HG02852 (cell line): ENCODE results near the gene GBX1.
A peak's percentile ranks its signal among the peaks of the same experiment; 100 is the strongest.

Source experiments
- ATAC-seq: cut with Tn5 transposase; IDR thresholded peaks from one replicate; pipeline ENCODE4 v1.9.1; 2021; ENCODE audit warnings: mild to moderate bottlenecking, moderate library complexity; ENCODE audit not compliant: unreplicated experiment

Gene GBX1

DNA sequence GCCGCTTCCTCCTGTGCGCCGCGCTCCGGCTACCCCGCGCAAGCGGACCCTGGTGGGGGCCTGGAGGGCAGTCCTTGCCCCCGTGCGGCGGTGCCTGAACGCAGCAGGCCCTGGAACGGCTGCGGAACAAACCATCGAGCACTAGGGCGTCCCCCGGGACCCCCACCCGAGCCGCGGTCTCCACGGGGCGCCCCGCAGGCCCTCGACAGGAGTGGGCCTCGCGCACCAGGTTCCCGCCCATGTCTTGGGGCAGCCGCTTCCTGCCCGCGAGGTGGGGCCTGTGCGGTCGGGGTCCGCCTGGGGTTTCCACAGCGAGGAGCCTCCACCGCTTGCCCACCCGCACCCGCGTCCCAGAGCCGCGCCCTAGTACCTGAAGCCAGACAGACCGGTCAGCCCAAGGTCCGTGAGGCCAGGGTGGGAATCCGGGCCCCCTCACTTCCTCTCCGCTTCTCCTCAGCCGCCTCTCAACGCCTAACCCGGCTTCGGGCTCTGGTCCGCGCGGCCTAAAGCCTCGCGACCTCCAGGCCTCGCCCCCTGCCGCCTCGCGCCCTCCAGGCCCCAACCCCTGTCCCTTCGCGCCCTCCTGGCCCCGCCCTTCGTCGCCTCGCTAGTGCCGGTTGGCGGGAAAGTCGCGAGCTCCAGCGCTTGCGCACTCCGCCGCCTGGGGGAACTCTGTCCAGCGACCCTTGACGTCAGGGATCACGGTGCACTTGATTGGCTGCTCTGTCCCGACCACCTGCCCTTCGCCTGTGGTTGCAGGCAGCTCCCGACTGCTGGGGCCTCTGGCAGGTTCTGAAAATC is 7.0 kb upstream of the GBX1 start:
- no peak for ATAC-seq

DNA sequence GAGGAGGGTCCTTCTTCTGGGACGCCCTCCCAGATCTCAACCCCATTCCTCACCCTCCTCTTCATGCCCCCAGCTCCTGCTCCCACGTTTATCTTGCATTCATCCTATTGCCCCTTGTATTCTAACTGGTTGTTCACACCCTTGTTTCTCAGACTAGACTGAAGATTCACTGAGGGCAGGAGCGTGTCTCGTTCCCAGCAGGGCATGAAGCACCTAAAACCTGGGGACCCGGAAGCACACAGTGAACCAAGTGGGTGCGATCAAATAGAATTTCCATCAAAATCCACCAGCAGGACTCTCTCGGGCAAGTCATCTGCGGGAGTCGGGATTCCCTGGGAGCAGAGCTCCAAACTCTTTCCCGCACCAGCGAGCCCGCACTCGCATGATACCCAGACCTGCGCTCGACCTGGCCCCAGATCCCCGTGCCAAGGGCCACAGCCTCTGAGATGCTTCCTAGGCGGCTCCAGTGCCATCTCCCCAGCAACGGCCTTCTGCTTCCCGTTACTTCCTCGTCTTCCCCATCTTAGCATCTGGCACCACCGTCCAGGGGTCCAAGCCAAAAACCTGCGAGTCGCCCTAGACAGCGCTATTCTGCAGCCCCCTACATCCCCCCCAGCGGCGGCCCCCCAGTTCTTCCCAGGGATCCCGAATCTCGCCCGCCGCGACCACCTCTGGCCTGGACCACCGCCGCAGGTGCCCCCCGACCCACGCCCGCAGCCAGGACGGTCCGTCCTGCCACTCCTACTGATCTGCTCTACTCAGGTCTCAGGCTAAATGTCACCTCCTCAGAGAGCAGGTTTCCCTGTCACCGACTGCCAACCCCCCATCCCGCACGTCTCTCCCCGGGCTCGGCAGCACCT is 6.1 kb upstream of the GBX1 start:
- no peak for ATAC-seq

DNA sequence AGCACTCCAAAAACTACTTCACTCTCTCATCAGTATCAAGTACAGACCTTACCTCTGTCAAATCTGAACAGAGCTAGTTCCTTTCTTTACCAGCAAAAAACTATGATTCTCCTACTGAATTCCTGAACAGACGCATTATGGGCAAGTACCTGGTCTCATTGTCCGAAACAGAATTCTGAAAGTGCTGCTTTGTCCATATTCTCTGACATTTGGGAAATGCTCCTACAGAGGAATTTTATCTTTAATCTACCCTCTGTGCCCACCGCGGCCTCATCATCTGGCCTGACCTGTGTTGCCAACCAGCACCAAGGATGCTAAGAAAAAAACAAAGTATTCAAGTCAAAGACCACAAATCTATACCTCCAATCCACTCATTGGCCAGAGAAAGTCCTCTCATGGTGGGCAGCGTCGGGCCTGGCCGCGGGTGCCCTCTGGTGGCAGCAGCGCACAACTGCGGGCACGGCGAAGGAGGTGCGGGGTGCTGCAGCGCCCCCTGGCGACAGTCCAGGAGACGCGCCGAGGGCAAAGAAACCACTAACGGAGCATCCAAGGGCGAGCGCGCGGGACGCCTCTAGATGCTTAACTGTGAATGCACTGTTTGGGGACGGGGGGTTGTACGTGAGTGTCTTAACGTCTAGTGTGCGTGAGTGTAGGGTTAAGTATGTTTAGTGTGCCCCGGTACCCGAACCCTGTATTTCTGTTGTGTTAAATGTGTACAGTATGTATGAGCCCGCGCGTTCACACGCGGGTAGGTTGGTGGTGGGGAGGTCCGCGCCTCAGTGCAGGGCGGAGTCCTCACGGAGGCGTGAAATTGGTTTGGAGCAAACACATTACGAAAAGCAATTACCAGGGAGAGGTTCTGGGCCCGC is 5.0 kb upstream of the GBX1 start:
- ATAC-seq, result peak; percentile 68

DNA sequence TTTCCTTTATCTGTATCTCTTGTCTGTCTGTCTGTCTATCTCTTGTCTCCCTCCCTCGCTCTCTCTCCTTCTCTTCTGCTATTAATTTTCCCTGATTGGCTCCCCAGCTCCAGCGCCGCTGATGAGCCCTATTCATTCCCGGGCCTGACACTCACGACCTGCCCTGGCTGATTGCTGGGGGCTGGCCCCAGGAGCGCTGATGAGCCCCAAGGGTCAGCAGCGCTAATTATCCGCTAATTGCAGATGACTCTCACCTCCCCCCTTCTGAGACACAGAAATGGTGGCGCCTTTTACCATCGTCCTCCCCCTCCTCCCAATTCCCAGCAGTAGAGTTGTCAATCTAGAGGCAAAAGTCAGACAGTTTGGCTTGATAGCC is 1.3 kb upstream of the GBX1 start:
- no peak for ATAC-seq

DNA sequence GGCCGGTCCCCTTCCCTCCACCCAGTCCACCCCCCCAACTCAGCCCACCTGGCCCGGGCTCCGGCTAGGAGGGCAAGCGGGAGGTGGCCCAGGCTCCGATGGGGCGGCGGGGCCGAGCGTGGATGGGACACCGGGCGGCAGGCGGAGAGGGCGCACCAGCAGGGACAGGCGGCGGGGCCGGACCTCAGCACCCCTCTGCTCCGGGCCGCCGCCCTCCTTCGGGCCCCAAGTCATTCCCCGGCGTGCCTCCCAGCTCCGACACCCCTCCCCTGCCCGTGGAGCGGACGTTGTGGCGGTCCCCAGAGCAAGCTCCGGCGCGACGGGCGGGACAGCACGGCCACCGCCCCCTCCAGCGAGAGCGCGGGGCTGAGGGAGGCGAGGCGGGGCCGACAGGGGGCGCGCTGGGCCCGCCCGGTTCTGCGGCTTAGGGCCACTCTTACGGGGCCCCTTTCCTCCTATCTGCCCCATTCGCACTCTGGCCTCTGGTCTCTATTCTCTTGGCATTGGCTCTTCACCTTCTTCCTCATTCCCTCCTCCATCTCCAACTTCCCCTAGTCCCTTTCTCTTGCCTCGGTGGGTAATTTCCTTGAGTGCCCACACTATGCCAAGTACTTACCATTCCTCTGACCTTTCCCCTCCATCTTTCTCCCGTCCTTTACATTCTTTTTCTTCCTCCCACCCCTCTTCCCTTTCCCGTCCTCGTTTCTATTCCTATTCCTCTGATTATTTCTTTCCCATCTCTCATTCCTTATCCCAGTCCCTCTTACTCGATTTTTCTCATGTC is 701 bp upstream of the GBX1 start:
- ATAC-seq, result no peak

DNA sequence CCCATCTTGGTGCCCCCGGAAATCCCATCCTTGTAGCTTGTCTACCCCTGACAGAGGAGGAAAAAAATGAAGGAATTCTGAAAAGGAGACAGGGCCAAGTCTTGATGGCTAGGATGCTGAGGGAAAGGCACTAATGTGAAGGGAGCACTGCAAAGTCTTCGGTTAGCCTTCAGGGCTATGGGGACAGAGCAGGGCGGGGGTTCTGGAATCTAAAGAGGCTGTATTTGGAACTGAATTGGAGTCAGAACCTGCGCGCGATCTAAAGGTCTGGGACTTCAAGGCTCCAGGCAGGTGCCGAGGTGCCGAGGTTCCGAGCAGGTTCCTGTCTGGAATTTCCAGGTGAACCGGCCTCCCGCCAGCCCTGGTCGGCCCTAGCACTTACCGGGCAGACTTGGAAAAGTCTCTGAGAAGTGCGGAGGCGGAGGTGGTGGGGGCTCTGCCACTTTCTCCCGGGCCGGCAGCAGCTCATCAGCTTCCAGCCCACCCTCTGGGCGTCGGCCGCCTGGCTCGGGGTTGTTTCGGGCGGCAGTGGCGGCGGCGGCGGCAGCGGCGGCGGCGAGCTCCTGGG is 781 bp downstream of the GBX1 start:
- no peak for ATAC-seq

DNA sequence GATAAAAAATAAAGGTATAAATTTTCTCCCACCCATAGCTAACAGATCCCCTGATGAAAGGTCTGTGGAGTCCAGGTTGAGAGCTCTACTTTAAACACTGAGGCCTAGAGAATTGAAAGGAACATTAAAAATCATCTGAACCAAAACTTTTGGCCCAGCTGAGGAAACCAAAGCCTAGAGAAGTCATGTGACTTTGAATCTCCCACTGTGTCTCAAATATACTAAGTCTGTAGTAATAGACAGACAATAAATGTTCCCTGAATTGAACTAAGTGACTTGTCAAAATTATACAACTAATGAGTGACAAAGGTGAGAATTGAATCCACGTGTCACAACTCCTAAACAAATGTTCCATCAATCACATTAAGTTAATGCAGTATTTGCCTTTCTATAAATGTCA is 5.7 kb downstream of the GBX1 start:
- ATAC-seq, result no peak

DNA sequence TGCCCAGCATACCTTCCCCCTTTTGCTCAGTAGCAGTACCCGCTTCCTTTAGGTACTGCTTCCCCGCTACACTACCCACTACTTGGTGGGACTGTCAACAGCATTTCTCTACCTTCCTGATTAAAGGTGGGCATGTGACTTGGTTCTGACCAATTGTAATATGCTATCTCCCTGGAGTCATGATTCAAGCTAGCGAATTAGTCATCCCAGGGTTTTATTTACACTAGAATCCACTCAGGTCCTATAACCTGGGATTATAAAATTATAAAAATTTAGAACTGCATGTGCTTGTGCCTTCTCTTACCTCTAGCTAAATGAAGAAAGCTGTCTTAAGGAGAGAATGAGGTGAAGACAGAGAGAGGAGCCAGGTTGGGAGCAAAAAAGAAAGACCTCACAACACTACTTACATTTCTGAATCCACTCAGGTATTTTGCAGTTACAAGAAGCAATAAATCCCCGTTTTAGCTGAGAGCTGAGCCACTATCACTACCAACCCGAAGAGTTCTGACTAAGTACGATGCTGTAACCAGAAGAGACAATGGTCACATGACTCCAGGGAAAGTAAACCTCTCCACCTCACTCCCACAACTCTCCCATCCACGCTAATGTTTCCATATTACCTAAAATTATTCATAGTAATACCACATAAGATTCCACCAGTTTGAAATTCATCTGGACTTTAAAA is 9.7 kb downstream of the GBX1 start:
- ATAC-seq, result no peak

DNA sequence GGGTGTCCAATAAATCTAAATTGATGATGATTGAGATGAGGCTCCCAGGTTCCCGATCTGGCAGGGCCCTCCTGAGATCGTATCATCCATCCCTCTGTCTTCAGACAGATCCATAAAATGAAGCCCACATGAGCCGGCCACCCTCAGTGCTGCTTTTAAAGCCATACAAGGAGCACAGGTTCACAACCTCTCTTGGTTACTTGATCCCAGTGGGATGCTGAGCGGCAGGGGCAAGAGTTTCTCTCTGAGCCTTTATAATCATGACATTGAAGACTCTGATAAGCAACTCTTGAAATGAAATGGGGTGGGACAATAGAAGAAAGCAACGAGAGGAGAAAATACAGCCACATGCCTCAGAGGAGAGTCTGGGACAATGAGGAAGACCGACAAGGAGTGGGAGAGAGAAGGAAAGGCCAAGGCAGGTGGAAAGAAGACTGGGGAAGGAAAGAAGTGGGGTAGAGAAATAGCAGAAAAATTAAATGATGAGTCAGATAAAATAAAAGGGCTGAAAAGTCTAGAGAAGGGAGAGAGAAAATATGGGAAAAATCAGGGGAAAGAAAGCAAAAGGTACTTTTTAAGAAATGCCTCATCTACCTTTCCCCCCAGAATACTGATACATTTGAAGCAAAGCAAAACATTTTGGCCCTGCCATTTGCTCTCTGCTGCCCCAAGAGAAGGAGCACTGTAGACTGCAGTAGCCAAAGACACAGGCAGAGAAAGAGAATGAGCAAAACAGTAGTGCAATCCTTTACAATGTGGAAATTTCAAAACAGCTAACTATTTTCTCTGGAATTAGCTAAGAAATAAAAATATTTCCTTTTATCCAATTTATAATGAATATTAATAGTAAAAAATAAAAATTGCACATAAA is 14.6 kb downstream of the GBX1 start:
- ATAC-seq, result no peak

DNA sequence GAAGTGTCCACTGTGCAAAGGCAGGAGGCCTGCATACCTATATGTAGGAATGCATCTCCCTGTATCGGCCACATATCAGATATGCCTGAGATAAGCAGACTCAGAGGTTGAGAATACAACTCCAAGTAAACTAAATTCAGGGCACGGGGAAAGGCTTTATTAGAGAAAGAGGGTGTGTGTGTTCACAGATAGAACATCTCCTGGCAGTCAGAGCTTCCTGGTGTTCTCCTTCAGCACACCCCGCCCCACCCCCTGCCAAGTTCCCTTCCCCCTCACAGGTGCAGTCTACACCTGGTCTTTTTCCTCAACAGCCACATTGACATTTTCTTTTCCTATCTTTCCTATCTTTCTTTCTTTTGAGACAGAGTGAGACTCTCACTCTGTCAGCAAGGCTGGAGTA is 17.1 kb downstream of the GBX1 start:
- ATAC-seq, result no peak

DNA sequence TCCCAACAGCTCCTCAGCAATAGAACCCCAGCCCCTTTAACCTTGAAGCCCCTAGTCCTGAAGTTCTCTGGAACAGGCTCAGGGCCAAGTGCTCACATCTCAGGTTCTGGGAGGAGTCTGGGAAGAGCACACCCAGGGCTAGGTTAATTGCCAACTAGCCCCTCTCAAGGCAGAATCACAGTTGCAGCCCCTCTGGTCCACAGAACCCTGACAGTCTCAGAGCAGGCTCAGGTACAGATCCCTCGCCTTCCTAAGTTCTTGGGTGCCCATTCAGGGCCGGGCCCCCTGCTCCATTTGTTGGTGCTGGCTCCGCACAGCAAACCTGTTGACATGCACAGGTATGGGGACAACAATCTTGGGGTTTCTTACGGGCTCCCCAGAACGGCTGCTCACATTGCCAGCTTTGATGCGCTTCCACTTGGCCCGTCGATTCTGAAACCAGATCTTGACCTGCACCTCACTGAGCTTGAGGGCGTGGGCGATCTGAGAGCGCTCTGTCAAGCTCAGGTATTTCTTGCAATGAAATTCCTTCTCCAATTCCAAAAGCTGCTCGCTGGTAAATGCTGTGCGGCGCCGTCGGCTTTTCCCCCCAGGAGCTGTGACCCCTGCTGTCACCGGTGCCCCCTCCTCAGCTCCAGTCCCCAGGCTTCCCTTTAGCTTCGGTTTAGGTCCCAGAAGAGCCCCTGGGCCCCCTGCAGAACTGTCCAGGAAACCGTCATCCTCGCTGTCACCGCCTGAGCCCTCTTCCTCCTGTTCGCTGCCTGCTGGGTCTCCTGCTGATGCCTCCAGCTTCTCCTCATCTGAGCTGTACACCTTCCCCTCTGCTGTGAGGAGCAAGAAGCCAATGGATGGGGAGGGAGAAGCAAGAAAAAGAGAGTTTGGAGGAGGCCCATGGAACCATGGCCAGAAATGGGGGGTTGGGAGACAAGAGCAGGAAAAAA is 18.9 kb downstream of the GBX1 start:
- ATAC-seq, result no peak

DNA sequence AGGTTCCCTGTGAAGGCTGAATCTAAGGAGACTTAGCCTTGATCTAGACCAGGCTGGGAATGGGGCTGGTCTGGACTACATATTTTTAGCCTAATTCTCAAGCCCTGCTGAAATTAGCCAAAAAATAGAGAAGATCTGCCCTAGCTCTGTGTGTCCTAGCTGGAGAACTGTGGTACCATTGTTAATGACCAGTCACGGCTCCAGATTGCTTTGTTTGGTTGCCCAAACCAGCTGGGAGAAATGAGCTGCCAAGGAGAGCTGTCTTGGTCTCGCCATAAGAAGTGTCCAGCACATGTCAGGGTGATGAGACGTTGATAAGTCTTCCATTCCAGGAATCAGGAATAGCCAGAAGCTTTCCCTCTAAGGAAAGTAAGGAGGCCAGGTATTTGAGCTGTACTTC is 20.7 kb downstream of the GBX1 start:
- no peak for ATAC-seq

DNA sequence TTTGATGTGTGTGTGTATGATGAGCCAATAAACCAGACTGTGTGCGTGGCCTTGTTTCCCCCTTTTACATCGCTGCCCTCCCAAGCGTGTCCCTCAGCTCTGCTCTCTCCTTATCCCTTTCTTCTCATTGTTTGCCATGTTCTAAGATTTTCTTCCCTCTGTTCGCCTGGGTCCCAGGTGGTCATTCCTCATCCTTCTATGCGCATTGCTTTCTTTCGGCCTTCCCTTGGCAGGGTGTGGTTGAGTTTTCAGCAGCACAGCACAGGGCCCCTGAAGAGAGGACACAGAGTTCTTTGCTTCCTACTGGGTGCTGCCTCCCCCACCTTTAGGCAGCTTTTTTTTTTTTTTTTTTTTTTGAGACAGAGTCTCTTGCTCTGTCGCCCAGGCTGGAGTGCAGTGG is 23.1 kb downstream of the GBX1 start:
- no peak for ATAC-seq

DNA sequence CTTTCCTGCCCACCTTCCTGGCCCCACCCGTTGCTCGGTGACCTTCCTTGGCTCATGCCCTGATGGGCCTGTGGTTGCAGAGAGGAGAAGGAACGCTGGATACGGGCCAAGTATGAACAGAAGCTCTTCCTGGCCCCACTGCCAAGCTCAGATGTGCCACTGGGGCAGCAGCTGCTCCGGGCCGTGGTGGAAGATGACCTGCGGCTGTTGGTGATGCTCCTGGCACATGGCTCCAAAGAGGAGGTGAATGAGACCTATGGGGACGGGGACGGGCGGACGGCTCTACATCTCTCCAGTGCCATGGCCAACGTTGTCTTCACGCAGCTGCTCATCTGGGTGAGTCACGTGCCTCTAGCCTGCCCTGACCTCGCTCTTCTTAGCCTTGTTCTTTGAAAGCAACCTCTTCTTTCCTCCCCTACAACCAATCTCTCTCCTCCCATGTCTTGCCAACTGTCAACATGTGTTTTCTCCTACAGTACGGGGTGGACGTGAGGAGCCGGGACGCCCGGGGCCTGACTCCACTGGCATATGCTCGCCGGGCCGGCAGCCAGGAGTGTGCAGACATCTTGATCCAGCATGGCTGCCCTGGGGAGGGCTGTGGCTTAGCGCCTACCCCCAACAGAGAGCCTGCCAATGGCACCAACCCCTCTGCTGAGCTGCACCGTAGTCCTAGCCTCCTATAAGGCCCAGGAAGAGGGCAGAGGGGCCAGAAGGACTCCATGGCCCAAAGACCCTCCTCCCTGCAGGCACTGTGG is 24.1 kb downstream of the GBX1 start:
- ATAC-seq, result no peak

DNA sequence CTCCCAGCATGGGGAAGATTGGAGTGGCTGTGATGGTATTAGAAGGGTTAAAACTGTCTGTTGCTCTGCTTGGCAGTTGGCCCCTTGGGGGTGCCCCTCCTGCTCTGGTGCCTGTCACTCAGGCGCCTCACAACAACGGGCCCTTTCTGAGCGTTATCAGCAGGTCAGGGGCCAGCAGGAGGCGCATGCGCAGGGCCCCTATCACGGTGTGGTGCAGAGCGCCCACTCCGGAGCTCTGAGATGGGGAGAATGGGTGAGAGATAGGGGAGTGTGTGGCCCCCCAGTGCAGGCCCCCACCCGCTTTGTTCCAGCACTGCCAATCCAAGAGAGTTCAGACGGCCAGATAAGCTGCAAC is 24.8 kb downstream of the GBX1 start:
- ATAC-seq, result no peak

DNA sequence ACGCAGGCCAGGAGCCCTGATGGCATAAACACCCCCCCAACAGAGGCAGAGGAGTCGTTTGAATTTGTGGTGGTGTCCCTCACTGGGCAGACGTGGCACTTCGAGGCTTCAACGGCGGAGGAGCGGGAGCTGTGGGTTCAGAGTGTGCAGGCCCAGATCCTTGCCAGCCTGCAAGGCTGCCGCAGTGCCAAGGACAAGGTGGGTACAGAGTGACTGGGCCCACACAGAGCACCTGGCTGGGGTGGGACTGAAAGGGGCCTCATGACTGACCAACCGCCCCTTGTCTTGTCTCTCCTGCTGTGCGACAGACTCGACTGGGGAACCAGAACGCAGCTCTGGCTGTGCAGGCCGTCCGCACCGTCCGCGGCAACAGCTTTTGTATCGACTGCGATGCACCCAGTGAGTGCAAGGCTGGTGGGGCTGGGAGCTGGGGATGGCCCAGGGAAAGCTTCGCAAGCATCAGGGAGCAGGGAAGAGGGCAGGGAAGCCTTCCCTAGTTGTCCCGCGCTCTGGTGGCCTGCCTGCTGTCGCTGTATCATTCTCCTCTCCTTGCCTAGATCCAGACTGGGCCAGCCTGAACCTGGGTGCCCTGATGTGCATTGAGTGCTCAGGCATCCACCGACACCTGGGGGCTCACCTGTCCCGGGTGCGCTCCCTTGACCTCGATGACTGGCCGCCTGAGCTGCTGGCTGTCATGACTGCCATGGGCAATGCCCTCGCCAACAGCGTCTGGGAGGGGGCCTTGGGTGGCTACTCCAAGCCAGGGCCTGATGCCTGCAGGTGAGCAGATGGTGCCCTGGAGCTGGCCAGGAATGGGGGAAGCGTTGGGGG is 25.4 kb downstream of the GBX1 start:
- ATAC-seq, result no peak
